ENCODE measurements around the gene BEST1. TPM values are rescaled to one million over a fixed set of nuclear protein-coding genes. Genes with fewer than 3 reads are reported as not detected.

BEST1 gene
- 1.0 to 5.0 TPM (median 1.5 TPM) in 5 replicates for total RNA-seq (2022; extraction: Qiagen RNA extraction; ENCODE audit: low read depth)

DNA sequence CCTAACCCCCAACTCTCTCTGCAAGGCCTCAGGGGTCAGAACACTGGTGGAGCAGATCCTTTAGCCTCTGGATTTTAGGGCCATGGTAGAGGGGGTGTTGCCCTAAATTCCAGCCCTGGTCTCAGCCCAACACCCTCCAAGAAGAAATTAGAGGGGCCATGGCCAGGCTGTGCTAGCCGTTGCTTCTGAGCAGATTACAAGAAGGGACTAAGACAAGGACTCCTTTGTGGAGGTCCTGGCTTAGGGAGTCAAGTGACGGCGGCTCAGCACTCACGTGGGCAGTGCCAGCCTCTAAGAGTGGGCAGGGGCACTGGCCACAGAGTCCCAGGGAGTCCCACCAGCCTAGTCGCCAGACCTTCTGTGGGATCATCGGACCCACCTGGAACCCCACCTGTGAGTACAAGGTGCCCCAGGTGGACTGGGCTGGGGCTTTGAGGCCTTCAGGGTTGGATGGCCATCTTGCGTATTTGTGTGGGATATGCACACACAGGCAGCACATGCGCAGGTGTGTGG, at the start of gene BEST1:
Gene BEST1, plus strand, starts transcription at position 317 of the 513 bp plus-strand sequence. CDS start 1,456 bp downstream, outside the sequence.

DNA sequence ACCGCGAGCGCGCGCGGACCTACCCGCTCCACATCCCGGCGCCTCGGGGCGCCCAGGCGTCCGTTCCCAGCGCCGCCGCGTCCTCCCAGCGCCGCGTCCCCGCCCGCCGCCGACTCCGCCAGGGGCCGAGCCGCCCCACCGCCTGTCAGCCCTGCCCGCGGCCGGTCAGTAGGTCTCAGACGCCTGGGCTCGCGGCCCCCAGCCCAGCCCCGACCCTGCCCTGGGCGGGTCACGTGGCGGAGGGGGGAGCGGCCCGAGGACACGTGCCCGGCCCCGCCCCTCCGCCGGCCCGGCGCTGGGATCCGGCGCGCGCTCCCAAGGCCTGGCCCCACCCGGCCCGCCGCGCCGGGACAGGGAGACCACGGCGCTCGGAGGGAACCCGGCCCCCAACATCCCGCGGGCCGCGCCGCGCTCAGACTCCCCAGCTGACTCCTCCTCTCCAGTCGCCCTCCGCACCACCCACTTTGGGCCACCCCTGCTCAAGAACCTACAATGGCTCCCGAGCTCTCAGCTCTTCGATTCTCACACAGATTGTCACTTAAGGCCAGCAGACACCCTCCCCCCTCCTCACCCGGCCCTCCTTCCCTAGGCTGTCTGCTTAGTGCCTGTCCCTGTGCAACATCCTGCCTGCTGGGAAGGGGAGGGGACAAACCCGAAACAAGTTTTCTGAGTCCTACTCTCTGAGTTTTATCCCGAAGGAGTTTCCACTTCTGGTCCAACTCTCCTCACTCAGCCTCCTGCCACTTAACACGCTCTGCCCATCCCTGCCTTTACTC, 32.6 kb upstream of the BEST1 start, which contains the start of gene RAB3IL1:
Gene RAB3IL1, minus strand, starts transcription at position 233 of the 776 bp plus-strand sequence. Its CDS starts 199 bp downstream, at position 34.

DNA sequence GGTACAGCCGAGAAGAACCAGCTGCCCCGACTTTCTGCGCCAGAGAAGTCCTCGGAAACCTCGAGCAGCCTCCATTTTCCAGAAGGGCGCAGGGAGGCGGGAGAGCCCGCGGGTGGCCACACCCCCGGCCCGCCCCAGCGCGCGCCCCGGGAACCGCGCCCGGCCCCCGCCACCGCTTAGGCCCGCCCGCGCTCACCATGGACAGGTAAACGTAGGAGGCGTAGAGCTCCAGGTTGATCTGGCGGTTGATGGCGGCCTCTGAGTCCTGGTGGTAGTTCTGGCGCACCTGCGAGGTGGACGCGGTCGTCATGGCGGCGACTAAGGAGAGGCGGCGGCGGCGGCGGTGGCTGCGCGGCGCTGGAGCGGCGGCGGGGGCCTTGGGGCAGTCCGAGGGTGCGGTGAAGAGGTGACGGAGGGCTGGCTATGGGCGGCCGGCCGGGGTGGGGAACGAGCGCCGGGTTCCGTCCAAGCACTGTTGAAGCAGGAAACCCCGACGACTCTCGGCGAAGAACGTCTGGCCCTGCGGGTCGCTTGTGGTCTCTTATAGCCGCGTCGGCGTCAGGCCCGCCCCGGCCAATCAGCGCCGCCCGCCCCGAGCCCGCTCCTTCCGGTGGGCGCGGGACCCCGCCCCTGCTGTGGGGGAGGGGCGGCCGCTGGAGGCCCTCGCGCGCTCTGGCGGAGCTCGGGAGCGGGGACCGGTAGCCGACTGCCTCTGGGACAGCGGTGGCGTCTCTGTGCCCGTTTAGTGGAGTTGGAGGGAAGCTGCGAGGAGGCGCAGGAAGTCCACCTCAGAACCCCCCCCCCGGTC, 17.2 kb downstream of the BEST1 start, which contains the start of gene FTH1:
Gene FTH1, minus strand, starts transcription at position 519 of the 808 bp plus-strand sequence. Its CDS starts 209 bp downstream, at position 310.

Other genes starting within 250 kb of the BEST1 start
- gene MYRF, start 197.7 kb upstream of the BEST1 start, total RNA-seq (2022; extraction: Qiagen RNA extraction; ENCODE audit: low read depth): 11.2 to 24.6 TPM (median 20.8 TPM) in 5 replicates
- 198 to 277 TPM (median 228 TPM) in 5 replicates for gene TMEM258, start 157.8 kb upstream of the BEST1 start, total RNA-seq (2022; extraction: Qiagen RNA extraction; ENCODE audit: low read depth)
- 89.1 to 118 TPM (median 96.6 TPM) in 5 replicates for gene FEN1, start 157.4 kb upstream of the BEST1 start, total RNA-seq (2022; extraction: Qiagen RNA extraction; ENCODE audit: low read depth)
- gene FADS1, start 133.3 kb upstream of the BEST1 start, total RNA-seq (2022; extraction: Qiagen RNA extraction; ENCODE audit: low read depth): 129 to 194 TPM (median 173 TPM) in 5 replicates
- 263 to 399 TPM (median 322 TPM) in 5 replicates for gene FADS2, start 122.1 kb upstream of the BEST1 start, total RNA-seq (2022; extraction: Qiagen RNA extraction; ENCODE audit: low read depth)
- gene FADS3, start 58.8 kb upstream of the BEST1 start, total RNA-seq (2022; extraction: Qiagen RNA extraction; ENCODE audit: low read depth): 42.9 to 73.0 TPM (median 68.0 TPM) in 5 replicates
- 12.0 to 17.9 TPM (median 15.9 TPM) in 5 replicates for gene RAB3IL1, start 32.8 kb upstream of the BEST1 start, total RNA-seq (2022; extraction: Qiagen RNA extraction; ENCODE audit: low read depth)
- gene FTH1, start 17.3 kb downstream of the BEST1 start, total RNA-seq (2022; extraction: Qiagen RNA extraction; ENCODE audit: low read depth): 12,361 to 21,234 TPM (median 18,385 TPM) in 5 replicates
- gene INCENP, start 173.7 kb downstream of the BEST1 start, total RNA-seq (2022; extraction: Qiagen RNA extraction; ENCODE audit: low read depth): 45.1 to 58.3 TPM (median 56.8 TPM) in 5 replicates
- gene SCGB1D1, start 239.9 kb downstream of the BEST1 start, total RNA-seq (2022; extraction: Qiagen RNA extraction; ENCODE audit: low read depth): not detected in 5 replicates

Measured in A549 treated with ZK216348 at 1 μM for 4 hours (cell line).